ENCODE measurements around the gene CCDC91.

- no peak for TF ChIP-seq POLR2A (IDR thresholded peaks at IDR 0.05)
- TF ChIP-seq CTCF (IDR thresholded peaks at IDR 0.05), result no peak
- TF ChIP-seq POLR2AphosphoS5 (IDR thresholded peaks at IDR 0.05; ENCODE audit: insufficient read depth in 1 of 2, low read depth in 1 of 2), result no peak
Observed at GRCh38 chr12:28223025-28223554, 32.8 kb downstream of the CCDC91 start.

Measured in vagina (tissue), 2 donors.